ENCODE data around the gene JMJD6.

GRCh38 chr17:76677406-76677805 is 49.0 kb downstream of the JMJD6 start:
- TF ChIP-seq CTCF (conservative IDR thresholded peaks at IDR 0.05; ENCODE audit: low read length) (no peak), EZH2phosphoT487 (IDR thresholded peaks at IDR 0.05; ENCODE audit: borderline replicate concordance) (no peak)

Measured in Loucy (cell line).